ENCODE measurements around the gene CALHM3. TPM values are rescaled to one million over a fixed set of nuclear protein-coding genes. Genes with fewer than 3 reads are reported as not detected.
A peak's percentile ranks its signal among the peaks of the same experiment; 100 is the strongest.

The CALHM3 gene
- total RNA-seq, 2 donors from 2014 or later: 0.52 TPM; not detected in 1

DNA sequence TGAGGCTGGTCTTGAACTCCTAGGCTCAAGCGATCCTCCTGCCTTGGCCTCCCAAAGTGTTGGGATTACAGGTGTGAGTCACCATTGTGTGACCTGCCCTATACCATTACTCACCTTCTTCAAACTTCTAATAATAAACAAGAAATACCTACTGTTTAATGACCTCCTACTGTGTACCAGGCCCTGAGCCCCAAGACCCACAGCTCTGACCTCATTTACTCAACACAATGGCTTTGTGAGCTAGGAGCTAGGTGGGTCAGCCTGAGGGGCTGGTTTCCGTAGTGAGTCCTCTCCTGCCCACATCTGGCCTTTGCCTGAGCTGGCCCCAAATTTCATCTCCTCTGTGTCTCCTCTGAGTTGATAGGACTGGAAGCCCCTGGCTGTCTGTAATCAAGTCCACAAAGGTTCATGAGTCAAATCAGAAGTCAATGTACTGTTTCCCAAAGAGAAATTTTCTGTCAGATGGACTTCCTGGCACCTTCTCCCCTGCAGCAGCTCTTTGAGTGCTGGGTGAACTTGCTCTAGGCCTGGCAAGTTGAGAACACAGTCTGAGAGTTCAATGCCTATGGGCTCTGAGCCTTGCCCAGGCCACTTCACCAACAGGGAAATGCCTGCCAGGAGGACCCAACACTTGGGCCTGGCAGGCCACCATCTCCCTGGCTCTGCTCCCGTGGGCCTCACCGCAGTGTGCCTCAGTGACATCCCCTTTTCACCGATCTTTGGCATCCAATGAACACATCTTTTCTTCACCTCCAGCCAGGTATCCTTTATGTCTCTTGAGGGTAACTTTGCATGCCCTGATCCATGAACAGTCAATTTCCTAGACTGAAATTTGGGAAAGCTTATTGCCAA, 38.4 kb upstream of the CALHM3 start:
- TF ChIP-seq POLR2A (IDR thresholded peaks at IDR 0.05): no peak
- TF ChIP-seq, protein P1, sequence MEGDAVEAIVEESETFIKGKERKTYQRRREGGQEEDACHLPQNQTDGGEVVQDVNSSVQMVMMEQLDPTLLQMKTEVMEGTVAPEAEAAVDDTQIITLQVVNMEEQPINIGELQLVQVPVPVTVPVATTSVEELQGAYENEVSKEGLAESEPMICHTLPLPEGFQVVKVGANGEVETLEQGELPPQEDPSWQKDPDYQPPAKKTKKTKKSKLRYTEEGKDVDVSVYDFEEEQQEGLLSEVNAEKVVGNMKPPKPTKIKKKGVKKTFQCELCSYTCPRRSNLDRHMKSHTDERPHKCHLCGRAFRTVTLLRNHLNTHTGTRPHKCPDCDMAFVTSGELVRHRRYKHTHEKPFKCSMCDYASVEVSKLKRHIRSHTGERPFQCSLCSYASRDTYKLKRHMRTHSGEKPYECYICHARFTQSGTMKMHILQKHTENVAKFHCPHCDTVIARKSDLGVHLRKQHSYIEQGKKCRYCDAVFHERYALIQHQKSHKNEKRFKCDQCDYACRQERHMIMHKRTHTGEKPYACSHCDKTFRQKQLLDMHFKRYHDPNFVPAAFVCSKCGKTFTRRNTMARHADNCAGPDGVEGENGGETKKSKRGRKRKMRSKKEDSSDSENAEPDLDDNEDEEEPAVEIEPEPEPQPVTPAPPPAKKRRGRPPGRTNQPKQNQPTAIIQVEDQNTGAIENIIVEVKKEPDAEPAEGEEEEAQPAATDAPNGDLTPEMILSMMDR (IDR thresholded peaks at IDR 0.05): no peak
- intact Hi-C loops (cut with DNase I): no loop called here
- 93 to 98% methylated on average over 4 to 5 of the region's 5 CpGs for WGBS, 2 donors

DNA sequence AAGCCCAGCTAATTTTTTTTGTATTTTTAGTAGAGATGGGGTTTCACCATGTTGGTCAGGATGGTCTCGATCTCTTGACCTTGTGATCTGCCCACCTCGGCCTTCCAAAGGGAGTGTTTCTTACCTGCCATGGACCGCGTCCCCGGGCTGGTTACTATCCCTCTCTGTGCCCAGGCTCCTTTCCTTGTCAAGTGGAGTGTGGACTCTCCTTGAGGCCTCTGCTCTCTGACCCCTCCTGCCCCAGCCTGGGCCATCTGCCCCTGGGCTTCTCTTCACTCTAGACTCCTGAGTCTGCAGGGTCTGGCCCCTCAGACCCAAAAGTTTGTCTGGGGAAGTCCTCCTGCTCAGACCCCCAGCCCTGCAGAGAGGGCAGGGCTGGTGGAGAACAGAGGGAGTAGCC, 35.2 kb upstream of the CALHM3 start:
- 79 to 81% methylated on average over 5 of the region's 5 CpGs for WGBS, 2 donors
- Histone ChIP-seq H3K9me3 (no peaks in the 10 kb centered on the region), H3K36me3 (replicated peaks in 1 of 2; ENCODE audit: insufficient read depth in 1 of 2, low read depth in 2 of 2) (no peaks in the 10 kb centered on the region), H3K27me3 (no peaks in the 10 kb centered on the region), H3K27ac (peak overlapping the region in 3 of 4 donors; percentile 81 to 89 (median 88)), H3K4me1 (peaks cover 62% of the 10 kb centered on the region), H3K4me3 (no peak overlapping the region)
- intact Hi-C loops (cut with DNase I): no loop called here
- DNase-seq: no peak
- no peak for TF ChIP-seq POLR2A (IDR thresholded peaks at IDR 0.05)
- no peak for ATAC-seq

More for the DNA sequence above, 38.4 kb upstream of the CALHM3 start:
- no peak for DNase-seq
- ATAC-seq: no peak
- H3K4me3 ChIP-seq: no peak overlapping the region
- H3K4me1 ChIP-seq: peaks cover 36% of the 10 kb centered on the region
- peak overlapping the region; percentile 15 to 88 (median 34) for H3K27ac ChIP-seq
- H3K27me3 ChIP-seq: no peaks in the 10 kb centered on the region
- H3K9me3 ChIP-seq: no peaks in the 10 kb centered on the region
- H3K36me3 ChIP-seq (replicated peaks in 1 of 2; ENCODE audit: insufficient read depth in 1 of 2, low read depth in 2 of 2): no peaks in the 10 kb centered on the region

DNA sequence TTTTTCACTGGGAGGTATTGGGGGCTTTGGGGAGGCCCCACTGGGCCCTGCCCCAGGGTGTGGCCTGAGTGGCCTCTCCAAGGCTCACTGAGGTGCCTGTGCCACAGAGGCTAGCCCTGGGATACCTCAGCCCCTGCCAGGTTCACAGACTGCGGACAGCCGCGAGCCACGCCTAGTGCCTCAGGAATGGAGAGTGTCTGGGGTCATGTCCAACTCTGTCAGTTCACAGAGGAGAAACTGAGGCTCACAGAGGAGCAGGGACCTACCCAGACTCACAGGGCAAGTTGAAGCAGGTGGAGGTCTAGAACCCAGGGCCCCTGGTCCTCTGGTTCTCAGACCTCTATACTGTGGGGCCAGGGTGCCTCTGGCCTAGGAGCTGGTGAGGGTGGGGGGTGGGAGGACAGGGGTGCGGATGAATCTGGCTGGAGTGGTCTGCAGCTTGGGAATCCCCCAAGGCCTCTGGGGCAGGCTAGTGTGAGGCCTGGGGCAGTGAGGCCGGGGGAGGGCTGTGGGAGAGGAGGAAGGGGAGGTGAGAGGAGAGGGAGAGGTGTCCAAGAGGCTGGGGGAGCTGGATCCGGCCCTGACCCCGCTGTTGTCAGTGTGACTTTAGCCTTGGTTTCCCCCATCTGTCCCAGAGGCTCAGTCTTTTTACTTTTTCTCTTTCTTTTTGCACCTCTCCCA, 34.5 kb upstream of the CALHM3 start:
- TF ChIP-seq, protein P1 (IDR thresholded peaks at IDR 0.05): no peak
- no peak for TF ChIP-seq POLR2A (IDR thresholded peaks at IDR 0.05)
- Histone ChIP-seq H3K9me3 (no peaks in the 10 kb centered on the region), H3K27me3 (no peaks in the 10 kb centered on the region), H3K4me1 (peaks cover 65% of the 10 kb centered on the region), H3K4me3 (no peak overlapping the region), H3K36me3 (replicated peaks in 1 of 2; ENCODE audit: insufficient read depth in 1 of 2, low read depth in 2 of 2) (no peaks in the 10 kb centered on the region), H3K27ac (peak overlapping the region; percentile 81 to 89 (median 86))
- intact Hi-C loops (cut with DNase I): no loop called here
- DNase-seq (no peak), ATAC-seq (no peak)
- 68 to 74% methylated on average over 6 to 8 of the region's 8 CpGs for WGBS, 2 donors

DNA sequence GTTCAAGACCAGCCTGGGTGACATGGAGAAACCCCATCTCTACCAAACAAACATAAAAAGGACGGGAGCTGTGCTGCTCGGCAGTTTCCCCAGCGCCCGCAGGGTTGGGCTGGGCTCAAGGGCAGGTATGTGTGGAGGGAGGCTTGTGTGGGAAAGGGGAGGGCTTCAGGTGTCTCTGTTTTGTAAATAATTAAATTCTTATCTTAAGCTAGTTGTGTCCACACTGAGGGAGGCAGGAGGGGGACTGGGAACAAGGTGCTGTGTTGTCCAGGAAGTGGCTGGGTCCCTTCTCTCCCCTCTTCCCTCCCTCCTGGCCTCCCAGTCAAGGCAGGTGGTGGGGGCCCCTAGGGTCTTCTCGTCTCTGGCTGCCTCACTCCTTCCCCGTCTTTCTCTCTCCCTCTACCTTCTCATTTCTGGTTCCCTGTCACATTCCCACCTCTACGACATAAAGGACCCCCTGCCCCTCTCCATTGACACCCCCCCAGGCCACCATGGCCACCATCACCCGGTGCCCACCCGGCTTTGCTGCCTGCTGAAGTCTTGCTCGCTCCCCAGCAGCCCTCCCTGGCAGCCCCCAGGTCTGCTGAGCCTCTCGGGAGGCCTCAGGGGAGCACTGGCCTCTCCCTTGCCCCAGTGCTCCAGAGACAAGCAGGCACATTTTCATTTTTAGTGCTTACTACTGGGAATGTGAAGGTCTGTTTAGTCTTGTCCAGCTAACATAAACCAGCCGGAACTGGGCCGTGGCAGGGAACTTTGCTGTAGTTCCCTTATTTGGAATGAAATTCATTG, 33.7 kb upstream of the CALHM3 start:
- H3K27ac ChIP-seq: peak overlapping the region; percentile 81 to 89 (median 86)
- TF ChIP-seq, protein P1 (IDR thresholded peaks at IDR 0.05): peak in 4 of 7 experiments; percentile 27 to 40 (median 34)
- TF ChIP-seq POLR2A (IDR thresholded peaks at IDR 0.05): peak in 2 of 3 donors; percentile 51 to 55
- H3K4me3 ChIP-seq: no peak overlapping the region
- H3K27me3 ChIP-seq: no peaks in the 10 kb centered on the region
- WGBS, 2 donors: 31 to 42% methylated on average over 10 to 13 of the region's 13 CpGs
- peak; percentile 75 to 90 (median 83) for DNase-seq
- intact Hi-C loops (cut with DNase I): no loop called here
- peaks cover 72% of the 10 kb centered on the region for H3K4me1 ChIP-seq
- no peaks in the 10 kb centered on the region for H3K9me3 ChIP-seq
- no peaks in the 10 kb centered on the region for H3K36me3 ChIP-seq (replicated peaks in 1 of 2; ENCODE audit: insufficient read depth in 1 of 2, low read depth in 2 of 2)
- ATAC-seq: peak; percentile 87

DNA sequence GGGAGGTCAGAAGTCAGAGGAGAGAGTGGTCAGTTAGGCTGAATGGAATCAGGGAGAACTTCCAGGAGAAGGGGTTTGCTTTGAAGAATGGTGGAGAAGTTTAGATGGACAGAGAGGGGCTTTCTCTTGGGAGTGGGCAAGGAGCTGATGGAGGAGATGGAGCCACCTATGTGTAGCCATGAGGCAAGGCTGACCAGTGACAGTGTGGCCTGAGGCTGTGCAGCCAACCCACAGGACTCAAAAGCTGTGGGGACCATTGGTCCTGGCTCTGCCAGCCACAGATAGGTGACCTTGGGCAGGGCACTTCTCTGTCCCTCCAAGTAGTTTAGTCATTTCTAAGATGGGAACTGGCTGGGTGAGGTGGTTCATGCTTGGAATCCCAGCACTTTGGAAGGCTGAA, 33.1 kb upstream of the CALHM3 start:
- no peak for DNase-seq
- Histone ChIP-seq H3K27me3 (no peaks in the 10 kb centered on the region), H3K4me1 (peaks cover 78% of the 10 kb centered on the region), H3K27ac (peak overlapping the region; percentile 81 to 89 (median 86)), H3K9me3 (no peaks in the 10 kb centered on the region), H3K36me3 (replicated peaks in 1 of 2; ENCODE audit: insufficient read depth in 1 of 2, low read depth in 2 of 2) (no peaks in the 10 kb centered on the region), H3K4me3 (no peak overlapping the region)
- ATAC-seq: no peak
- intact Hi-C loops (cut with DNase I): no loop called here
- TF ChIP-seq, protein P1 (IDR thresholded peaks at IDR 0.05): no peak
- TF ChIP-seq POLR2A (IDR thresholded peaks at IDR 0.05): no peak
